Activated CD8-positive, alpha-beta memory T cell treated with anti-CD3 and anti-CD28 coated beads, Interleukin-2, amount 50 U/mL, for 24 hours (primary cell): ENCODE measurements around the gene VPS26B.
"Not testable (repeated sequence)": the region's sequence is repeated elsewhere in the genome, so short reads cannot be mapped to it uniquely, and the experiment has no call there.

Experiments used
- DNase-seq: peaks from one replicate; pipeline ENCODE4 v3.0.0-alpha.2; 2020; ENCODE audit errors: extremely low read depth

VPS26B gene

GRCh38 chr11:134231958-134232659, 7.6 kb downstream of the VPS26B start:
- DNase-seq: no peak

DNA sequence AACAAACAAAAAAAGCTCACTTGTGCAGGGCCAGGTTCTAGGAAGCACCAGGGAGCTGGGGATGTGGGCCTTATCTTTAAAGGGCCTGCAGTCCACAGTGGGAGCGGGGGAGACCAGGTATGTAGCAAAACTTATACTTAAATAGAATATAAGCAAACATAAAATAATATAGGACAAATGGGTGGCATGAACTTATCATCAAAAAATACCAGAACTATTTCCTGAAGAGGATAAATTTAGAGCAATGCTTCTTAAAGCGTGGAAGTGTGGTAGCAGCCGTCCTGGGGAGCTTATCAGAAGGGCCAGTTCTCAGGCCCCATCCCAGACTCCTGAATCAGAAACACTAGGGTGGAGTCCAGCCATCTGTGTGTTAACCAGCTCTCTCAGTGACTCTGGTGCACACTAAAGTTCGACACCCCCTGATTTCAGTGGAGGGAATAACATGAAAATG, 9.3 kb downstream of the VPS26B start:
- no peak for DNase-seq

DNA sequence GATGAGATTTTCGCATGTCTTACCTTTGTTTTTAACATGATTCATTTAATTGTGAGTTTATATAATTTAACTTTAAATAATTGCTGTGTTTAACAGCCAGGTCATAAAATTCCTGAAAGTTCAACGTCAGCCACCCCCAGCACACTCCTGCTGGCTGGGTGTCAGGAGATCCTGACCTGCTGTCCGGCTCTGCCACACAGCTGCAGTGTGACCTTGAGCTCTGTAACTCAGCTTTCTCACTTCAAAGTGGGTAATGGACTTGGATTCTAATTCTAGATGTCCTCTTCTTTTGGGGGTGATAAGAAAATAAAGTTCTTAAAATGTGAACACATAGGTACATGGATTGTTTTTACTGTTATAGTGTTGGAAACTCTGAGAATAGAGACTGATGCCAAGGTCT, 10.9 kb downstream of the VPS26B start:
- no peak for DNase-seq

GRCh38 chr11:134236834-134237556, 12.5 kb downstream of the VPS26B start:
- no peak for DNase-seq

- no peak for DNase-seq
Measured at GRCh38 chr11:134237557-134237922, 13.1 kb downstream of the VPS26B start.

DNA sequence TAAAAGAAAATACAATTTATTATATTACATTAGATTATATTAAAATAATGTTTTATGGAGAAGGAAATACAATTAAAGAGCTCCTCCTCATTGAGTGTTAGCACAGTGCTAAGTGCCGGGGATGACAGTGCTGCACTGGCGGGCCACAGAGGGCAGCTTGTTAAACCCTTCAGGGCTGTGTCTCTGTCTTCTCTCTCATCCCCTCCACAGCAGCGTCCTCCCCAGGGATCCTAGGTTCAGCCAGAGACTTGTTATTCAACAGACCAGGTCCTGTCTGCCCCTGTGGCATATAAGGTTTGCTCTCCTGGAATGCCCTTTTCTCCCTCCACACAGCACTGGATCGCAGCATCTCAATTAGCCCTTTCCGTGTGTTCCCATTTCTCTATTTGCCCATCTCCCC, 14.5 kb downstream of the VPS26B start:
- DNase-seq: no peak

DNA sequence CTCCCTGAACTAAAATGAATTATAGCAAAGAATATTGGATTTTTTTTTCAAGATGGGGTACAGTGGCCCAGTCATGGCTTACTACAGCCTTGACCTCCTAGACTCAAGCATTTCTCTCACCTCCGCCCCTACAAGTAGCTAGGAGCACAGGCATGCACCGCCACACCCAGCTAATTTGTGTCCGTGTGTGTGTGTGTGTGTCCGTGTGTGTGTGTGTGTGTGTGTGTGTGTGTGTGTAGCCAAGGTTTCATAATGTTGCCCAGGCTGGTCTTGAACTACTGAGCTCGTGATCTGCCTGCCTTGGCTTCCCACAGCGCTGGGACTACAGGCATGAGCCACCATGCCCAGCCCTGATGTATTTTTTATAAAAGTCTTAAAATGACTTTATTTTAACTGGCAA, 16.1 kb downstream of the VPS26B start:
- no peak for DNase-seq

GRCh38 chr11:134242376-134242775, 17.9 kb downstream of the VPS26B start:
- no peak for DNase-seq

DNA sequence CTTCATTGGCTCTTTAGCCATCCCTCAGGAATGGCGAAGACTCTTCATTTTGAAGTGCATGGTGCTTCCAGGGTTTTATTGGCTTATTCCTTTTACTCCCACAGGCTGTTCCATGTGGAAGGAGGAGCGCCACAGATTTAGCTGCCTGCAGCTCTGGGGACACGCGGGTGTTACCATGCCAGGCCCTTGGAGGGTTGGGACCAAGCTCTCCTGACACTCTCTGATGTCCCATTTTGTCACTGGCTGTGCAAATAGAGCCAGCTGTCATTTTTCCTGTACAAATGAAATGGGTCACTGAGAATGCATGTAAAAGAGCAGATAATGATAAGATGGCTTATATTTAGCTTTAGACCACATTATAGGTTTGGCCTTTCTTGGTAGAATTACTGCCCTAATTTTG, 19.4 kb downstream of the VPS26B start:
- no peak for DNase-seq

- DNase-seq: no peak
Measured at GRCh38 chr11:134244593-134244992, 20.1 kb downstream of the VPS26B start.

GRCh38 chr11:134245434-134245833, 21.0 kb downstream of the VPS26B start:
- DNase-seq: no peak

- no peak for DNase-seq
Measured at GRCh38 chr11:134246100-134246499, 21.6 kb downstream of the VPS26B start.

DNA sequence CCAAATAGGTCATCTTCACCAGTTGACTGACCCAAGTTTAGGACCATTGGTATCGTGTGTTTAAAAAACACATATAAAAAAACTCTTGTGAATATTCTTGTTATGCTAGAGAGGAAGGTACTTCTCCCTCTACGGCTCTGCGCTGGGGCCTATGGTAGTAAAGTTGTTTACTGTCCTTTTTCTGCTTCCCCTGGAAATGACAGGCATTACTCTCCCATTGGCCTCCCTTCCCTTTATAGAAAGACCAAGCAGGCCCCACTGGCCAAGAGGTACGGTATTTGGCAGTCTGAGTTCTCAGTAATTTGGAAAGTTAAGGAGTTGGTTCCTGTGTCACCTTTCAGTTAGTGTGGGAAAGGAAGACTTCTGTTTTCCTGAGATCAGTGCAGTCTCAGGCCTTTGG, 22.2 kb downstream of the VPS26B start:
- no peak for DNase-seq

- no peak for DNase-seq
Measured at GRCh38 chr11:134248910-134249480, 24.5 kb downstream of the VPS26B start.

DNA sequence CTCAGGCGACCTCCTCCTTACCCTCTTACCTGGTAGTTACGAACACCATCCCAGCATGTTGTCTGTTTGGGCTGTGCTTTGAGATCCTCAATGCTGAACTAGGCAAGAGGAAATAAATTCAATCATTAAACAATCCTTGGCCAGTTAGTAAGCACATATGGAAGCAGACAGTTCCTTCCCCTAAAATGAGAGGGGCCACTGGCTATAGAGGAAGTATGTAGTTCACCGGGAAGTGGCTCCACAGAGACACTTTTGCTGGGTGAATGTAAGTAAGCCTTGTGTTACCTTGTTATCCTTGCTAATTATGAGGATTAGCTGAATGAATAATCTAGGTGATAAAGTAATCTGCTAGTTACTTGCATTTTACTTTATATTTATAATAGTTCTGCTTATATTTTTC, 25.8 kb downstream of the VPS26B start:
- DNase-seq: no peak

DNA sequence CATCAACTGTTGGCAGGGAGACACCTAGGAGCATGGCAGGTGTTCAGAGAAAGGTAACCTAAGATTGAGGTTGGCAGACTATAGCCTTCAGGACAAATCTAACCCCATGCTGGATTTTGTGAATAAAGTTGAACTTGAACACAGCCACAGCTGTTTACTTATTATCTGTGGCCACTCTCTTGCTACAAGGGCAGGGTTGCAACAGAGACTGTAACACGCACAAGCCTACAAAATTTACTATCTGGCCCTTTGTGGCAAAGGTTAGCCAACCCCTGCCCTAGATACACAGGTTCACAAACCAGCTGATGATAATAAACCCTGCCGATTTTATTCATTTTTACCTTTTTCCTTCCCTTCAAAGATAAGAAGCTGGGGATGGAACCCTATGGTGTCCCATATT, 26.2 kb downstream of the VPS26B start:
- no peak for DNase-seq

GRCh38 chr11:134252346-134253187, 28.1 kb downstream of the VPS26B start:
- no peak for DNase-seq

DNA sequence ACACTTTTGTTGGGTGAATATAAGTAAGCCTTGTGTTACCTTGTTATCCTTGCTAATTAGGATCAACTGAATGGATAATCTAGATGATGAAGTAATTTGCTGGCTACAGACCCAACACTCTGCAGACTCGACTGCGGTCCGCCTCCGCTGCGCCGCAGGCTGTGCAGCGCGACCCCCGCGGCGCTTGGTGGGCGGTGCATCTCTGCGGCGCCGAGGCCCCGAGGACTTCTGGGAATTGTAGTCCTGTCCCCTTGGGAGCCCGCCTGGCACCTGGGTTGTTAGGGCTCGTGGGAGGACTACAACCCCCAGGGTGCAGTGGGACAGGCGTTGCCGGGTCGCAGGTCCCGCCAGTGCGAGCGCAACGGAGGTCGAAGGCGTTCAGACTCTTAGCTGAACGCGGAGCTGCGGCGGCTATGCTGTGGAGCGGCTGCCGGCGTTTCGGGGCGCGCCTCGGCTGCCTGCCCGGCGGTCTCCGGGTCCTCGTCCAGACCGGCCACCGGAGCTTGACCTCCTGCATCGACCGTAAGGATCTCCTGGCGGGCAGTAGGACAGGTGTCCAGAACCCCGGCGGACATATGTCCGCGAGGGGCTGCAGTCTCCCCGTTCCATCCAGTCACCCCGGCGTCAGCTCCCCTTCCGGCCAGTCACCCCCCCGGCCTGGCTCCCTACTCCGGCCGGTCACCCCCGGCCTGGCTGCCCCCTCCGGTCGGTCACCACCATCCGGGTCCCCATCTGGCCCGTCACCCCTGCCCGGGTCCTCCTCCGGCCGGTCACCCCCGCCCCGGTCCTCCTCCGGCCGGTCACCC, 28.9 kb downstream of the VPS26B start, which contains the start of the genes ACAD8 and THYN1:
ACAD8 (plus strand) TSS at position 381 of the 806 bp plus-strand sequence; CDS start at position 414, 33 bp downstream.
THYN1 (minus strand) TSS at position 165 of the 806 bp plus-strand sequence. CDS start 470 bp downstream, outside the sequence.
- peak; percentile 87 for DNase-seq

- DNase-seq: no peak
Measured at GRCh38 chr11:134254433-134255183, 30.1 kb downstream of the VPS26B start.

DNA sequence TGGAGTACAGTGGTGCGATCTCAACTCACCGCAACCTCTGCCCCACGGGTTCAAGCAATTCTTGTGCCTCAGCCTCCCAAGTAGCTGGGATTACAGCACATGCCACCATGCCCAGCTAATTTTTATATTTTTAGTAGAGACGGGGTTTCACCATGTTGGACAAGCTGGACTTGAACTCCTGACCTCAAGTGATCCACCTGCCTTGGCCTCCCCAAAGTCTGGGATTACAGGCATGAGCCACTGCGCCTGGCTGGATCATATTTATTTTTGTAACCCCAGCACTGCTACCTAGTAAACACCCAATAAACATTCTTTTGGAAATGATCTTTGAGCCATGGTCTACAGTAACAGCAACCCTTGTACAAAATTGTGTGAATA, 30.7 kb downstream of the VPS26B start:
- DNase-seq: not testable (repeated sequence)
